ENCODE results near the gene CPZ. TPM values are rescaled to one million over a fixed set of nuclear protein-coding genes. Genes with fewer than 3 reads are reported as not detected.

The CPZ gene
- total RNA-seq, 4 donors from 2014 or later: 0.32 to 4.2 (median 2.1) TPM

- Histone ChIP-seq H3K9me3 (no peaks in the 10 kb centered on the region), H3K4me3 (no peak overlapping the region), H3K36me3 (no peaks in the 10 kb centered on the region), H3K27ac (no peak overlapping the region), H3K27me3 (peaks cover 28% of the 10 kb centered on the region), H3K4me1 (peaks cover 25% of the 10 kb centered on the region)
- no peak for DNase-seq (ENCODE audit: low spot score in 2 of 2)
- TF ChIP-seq EP300 (IDR thresholded peaks at IDR 0.05) (no peak), POLR2AphosphoS5 (IDR thresholded peaks at IDR 0.05) (no peak), CTCF (IDR thresholded peaks at IDR 0.05) (no peak), POLR2A (IDR thresholded peaks at IDR 0.05) (no peak)
- WGBS: 88% methylated on average over 13 of the region's 13 CpGs
Observed at GRCh38 chr4:8597319-8597718, 4.8 kb downstream of the CPZ start.

GRCh38 chr4:8597791-8598190 is 5.2 kb downstream of the CPZ start:
- Histone ChIP-seq H3K36me3 (no peaks in the 10 kb centered on the region), H3K27me3 (peaks cover 23% of the 10 kb centered on the region), H3K27ac (no peak overlapping the region), H3K4me3 (no peak overlapping the region), H3K9me3 (no peaks in the 10 kb centered on the region), H3K4me1 (peaks cover 20% of the 10 kb centered on the region)
- TF ChIP-seq POLR2A (IDR thresholded peaks at IDR 0.05) (no peak), CTCF (IDR thresholded peaks at IDR 0.05) (no peak), POLR2AphosphoS5 (IDR thresholded peaks at IDR 0.05) (no peak), EP300 (IDR thresholded peaks at IDR 0.05) (no peak)
- WGBS: 84% methylated on average over 15 of the region's 15 CpGs
- no peak for DNase-seq (ENCODE audit: low spot score in 2 of 2)

DNA sequence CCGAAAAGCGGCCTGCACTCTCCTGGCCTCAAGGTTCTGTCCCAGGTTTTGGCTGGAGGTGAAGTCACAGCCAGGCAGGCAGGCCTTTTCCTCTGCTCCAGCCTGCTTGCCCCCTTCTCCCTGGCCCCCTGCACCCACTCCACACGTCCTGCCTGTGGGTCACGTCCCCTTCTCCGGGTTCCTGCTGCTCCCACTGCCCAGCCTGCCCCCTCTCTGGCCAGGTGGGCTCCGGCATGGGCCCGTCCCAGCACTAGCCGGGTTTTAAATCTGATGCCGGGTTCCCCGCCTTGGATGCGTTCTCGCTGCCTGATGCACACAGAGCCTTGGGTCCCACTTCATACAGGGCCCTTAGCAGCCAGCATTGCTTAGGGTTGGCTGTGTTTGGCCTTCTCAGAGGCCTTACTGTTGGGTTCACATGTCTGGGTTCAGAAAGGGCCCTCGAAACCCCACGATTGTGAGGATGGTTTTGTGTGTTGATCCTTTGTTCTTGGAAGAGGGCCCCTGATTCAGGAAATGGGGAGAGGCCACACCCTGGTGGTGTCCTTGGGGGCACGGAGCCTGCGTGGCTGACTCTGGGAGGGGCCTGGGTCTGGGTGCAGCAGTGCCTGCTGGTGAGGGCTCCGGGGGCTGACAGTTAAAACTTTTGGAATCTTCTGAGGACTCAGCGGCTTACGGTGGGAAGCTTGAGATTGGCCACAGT is 6.0 kb downstream of the CPZ start:
- 69% methylated on average over 12 of the region's 19 CpGs for WGBS
- Histone ChIP-seq H3K4me1 (peaks cover 12% of the 10 kb centered on the region), H3K36me3 (no peaks in the 10 kb centered on the region), H3K4me3 (no peak overlapping the region), H3K27me3 (peaks cover 16% of the 10 kb centered on the region), H3K27ac (no peak overlapping the region), H3K9me3 (no peaks in the 10 kb centered on the region)
- TF ChIP-seq POLR2A (IDR thresholded peaks at IDR 0.05): no peak
- TF ChIP-seq EP300 (IDR thresholded peaks at IDR 0.05): no peak
- TF ChIP-seq POLR2AphosphoS5 (IDR thresholded peaks at IDR 0.05): no peak
- no peak for TF ChIP-seq CTCF (IDR thresholded peaks at IDR 0.05)
- DNase-seq (ENCODE audit: low spot score in 2 of 2): no peak

GRCh38 chr4:8599091-8599460 is 6.5 kb downstream of the CPZ start:
- Histone ChIP-seq H3K4me1 (peaks cover 9% of the 10 kb centered on the region), H3K9me3 (no peaks in the 10 kb centered on the region), H3K36me3 (no peaks in the 10 kb centered on the region), H3K27ac (no peak overlapping the region), H3K27me3 (peaks cover 10% of the 10 kb centered on the region), H3K4me3 (no peak overlapping the region)
- WGBS: no CpG with 5 or more reads among the region's 8 CpGs
- TF ChIP-seq POLR2A (IDR thresholded peaks at IDR 0.05) (no peak), EP300 (IDR thresholded peaks at IDR 0.05) (no peak), CTCF (IDR thresholded peaks at IDR 0.05) (no peak), POLR2AphosphoS5 (IDR thresholded peaks at IDR 0.05) (no peak)
- no peak for DNase-seq (ENCODE audit: low spot score in 2 of 2)

DNA sequence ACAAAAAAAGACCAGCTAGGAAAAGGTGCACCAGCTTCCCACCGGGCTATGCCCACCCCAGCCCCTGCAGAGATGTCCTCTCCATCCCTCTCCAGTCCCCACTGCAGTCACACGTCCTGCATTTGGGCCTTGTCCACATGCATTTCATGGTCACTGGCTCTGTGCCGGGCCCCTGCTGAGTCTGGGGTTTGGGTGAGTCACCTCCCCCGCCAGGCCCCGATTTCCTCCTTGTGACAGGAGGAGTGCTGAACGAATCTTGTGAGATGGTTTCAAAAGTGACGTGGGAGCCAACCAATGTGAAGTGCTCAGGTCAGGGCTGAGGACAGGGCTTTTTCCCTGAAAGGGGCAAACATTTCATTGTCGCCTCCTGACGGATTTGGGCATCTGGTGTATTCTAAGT is 7.1 kb downstream of the CPZ start:
- DNase-seq (ENCODE audit: low spot score in 2 of 2): no peak
- 63% methylated on average over 9 of the region's 9 CpGs for WGBS
- Histone ChIP-seq H3K36me3 (no peaks in the 10 kb centered on the region), H3K4me3 (no peak overlapping the region), H3K27ac (no peak overlapping the region), H3K27me3 (peaks cover 7% of the 10 kb centered on the region), H3K9me3 (no peaks in the 10 kb centered on the region), H3K4me1 (peaks cover 6% of the 10 kb centered on the region)
- no peak for TF ChIP-seq POLR2AphosphoS5 (IDR thresholded peaks at IDR 0.05)
- TF ChIP-seq EP300 (IDR thresholded peaks at IDR 0.05): no peak
- TF ChIP-seq CTCF (IDR thresholded peaks at IDR 0.05): no peak
- no peak for TF ChIP-seq POLR2A (IDR thresholded peaks at IDR 0.05)

Data from suprapubic skin (tissue), 4 donors.